Measurements from ENCODE around the gene CMSS1.

Gene CMSS1

GRCh38 chr3:100164743-100165142 lies 347.1 kb downstream of the CMSS1 start:
- H3K27me3 ChIP-seq (ENCODE audit: insufficient read depth, insufficient read length), result no peaks in the 10 kb centered on the region

GRCh38 chr3:100165926-100166550 lies 348.4 kb downstream of the CMSS1 start:
- H3K36me3 ChIP-seq (ENCODE audit: insufficient read depth, insufficient read length, low read length), result no peaks in the 10 kb centered on the region
- no peaks in the 10 kb centered on the region for H3K27me3 ChIP-seq (ENCODE audit: insufficient read depth, insufficient read length)
- TF ChIP-seq SUZ12 (IDR thresholded peaks at IDR 0.05; ENCODE audit: extremely low read depth, insufficient read depth, insufficient read length) (no peak), ZNF274 (IDR thresholded peaks at IDR 0.05; ENCODE audit: low read depth, low read length) (no peak), YY1 (IDR thresholded peaks at IDR 0.05; ENCODE audit: insufficient read depth, insufficient read length) (no peak)
- H3K4me1 ChIP-seq (ENCODE audit: insufficient read depth, insufficient read length), result no peaks in the 10 kb centered on the region
- H3K9me3 ChIP-seq (ENCODE audit: insufficient read depth, low read length), result no peaks in the 10 kb centered on the region
- no peak overlapping the region for H3K9ac ChIP-seq (ENCODE audit: insufficient read length, low read depth)
- DNase-seq (ENCODE audit: low read depth, low spot score), result no peak
- H3K4me3 ChIP-seq (ENCODE audit: insufficient read length, low read depth), result no peak overlapping the region

More at GRCh38 chr3:100164743-100165142, 347.1 kb downstream of the CMSS1 start:
- no peaks in the 10 kb centered on the region for H3K4me1 ChIP-seq (ENCODE audit: insufficient read depth, insufficient read length)
- DNase-seq (ENCODE audit: low read depth, low spot score), result no peak
- TF ChIP-seq YY1 (IDR thresholded peaks at IDR 0.05; ENCODE audit: insufficient read depth, insufficient read length), result no peak
- TF ChIP-seq SUZ12 (IDR thresholded peaks at IDR 0.05; ENCODE audit: extremely low read depth, insufficient read depth, insufficient read length), result no peak
- no peak for TF ChIP-seq ZNF274 (IDR thresholded peaks at IDR 0.05; ENCODE audit: low read depth, low read length)
- no peaks in the 10 kb centered on the region for H3K36me3 ChIP-seq (ENCODE audit: insufficient read depth, insufficient read length, low read length)
- H3K9ac ChIP-seq (ENCODE audit: insufficient read length, low read depth), result no peak overlapping the region
- H3K9me3 ChIP-seq (ENCODE audit: insufficient read depth, low read length), result no peaks in the 10 kb centered on the region
- H3K4me3 ChIP-seq (ENCODE audit: insufficient read length, low read depth), result no peak overlapping the region

- Histone ChIP-seq H3K4me1 (ENCODE audit: insufficient read depth, insufficient read length) (no peaks in the 10 kb centered on the region), H3K36me3 (ENCODE audit: insufficient read depth, insufficient read length, low read length) (peaks cover 3% of the 10 kb centered on the region), H3K4me3 (ENCODE audit: insufficient read length, low read depth) (no peak overlapping the region), H3K27me3 (ENCODE audit: insufficient read depth, insufficient read length) (no peaks in the 10 kb centered on the region), H3K9ac (ENCODE audit: insufficient read length, low read depth) (no peak overlapping the region), H3K9me3 (ENCODE audit: insufficient read depth, low read length) (no peaks in the 10 kb centered on the region)
- DNase-seq (ENCODE audit: low read depth, low spot score), result no peak
- TF ChIP-seq YY1 (IDR thresholded peaks at IDR 0.05; ENCODE audit: insufficient read depth, insufficient read length), result no peak
- TF ChIP-seq ZNF274 (IDR thresholded peaks at IDR 0.05; ENCODE audit: low read depth, low read length), result no peak
- no peak for TF ChIP-seq SUZ12 (IDR thresholded peaks at IDR 0.05; ENCODE audit: extremely low read depth, insufficient read depth, insufficient read length)
These were observed 351.7 kb downstream of the CMSS1 start for GRCh38 chr3:100169201-100169920.

- Histone ChIP-seq H3K36me3 (ENCODE audit: insufficient read depth, insufficient read length, low read length) (peaks cover 3% of the 10 kb centered on the region), H3K9me3 (ENCODE audit: insufficient read depth, low read length) (no peaks in the 10 kb centered on the region), H3K4me3 (ENCODE audit: insufficient read length, low read depth) (no peak overlapping the region), H3K9ac (ENCODE audit: insufficient read length, low read depth) (no peak overlapping the region), H3K27me3 (ENCODE audit: insufficient read depth, insufficient read length) (no peaks in the 10 kb centered on the region), H3K4me1 (ENCODE audit: insufficient read depth, insufficient read length) (no peaks in the 10 kb centered on the region)
- no peak for DNase-seq (ENCODE audit: low read depth, low spot score)
- TF ChIP-seq YY1 (IDR thresholded peaks at IDR 0.05; ENCODE audit: insufficient read depth, insufficient read length), result no peak
- TF ChIP-seq SUZ12 (IDR thresholded peaks at IDR 0.05; ENCODE audit: extremely low read depth, insufficient read depth, insufficient read length), result no peak
- no peak for TF ChIP-seq ZNF274 (IDR thresholded peaks at IDR 0.05; ENCODE audit: low read depth, low read length)
These were observed 352.8 kb downstream of the CMSS1 start for GRCh38 chr3:100170486-100170885.

GRCh38 chr3:100171211-100171914 lies 353.7 kb downstream of the CMSS1 start:
- H3K9me3 ChIP-seq (ENCODE audit: insufficient read depth, low read length), result no peaks in the 10 kb centered on the region
- no peak overlapping the region for H3K9ac ChIP-seq (ENCODE audit: insufficient read length, low read depth)
- no peaks in the 10 kb centered on the region for H3K4me1 ChIP-seq (ENCODE audit: insufficient read depth, insufficient read length)
- no peak overlapping the region for H3K4me3 ChIP-seq (ENCODE audit: insufficient read length, low read depth)
- peaks cover 3% of the 10 kb centered on the region for H3K36me3 ChIP-seq (ENCODE audit: insufficient read depth, insufficient read length, low read length)
- no peak for TF ChIP-seq YY1 (IDR thresholded peaks at IDR 0.05; ENCODE audit: insufficient read depth, insufficient read length)
- no peak for TF ChIP-seq ZNF274 (IDR thresholded peaks at IDR 0.05; ENCODE audit: low read depth, low read length)
- no peak for TF ChIP-seq SUZ12 (IDR thresholded peaks at IDR 0.05; ENCODE audit: extremely low read depth, insufficient read depth, insufficient read length)
- no peak for DNase-seq (ENCODE audit: low read depth, low spot score)
- no peaks in the 10 kb centered on the region for H3K27me3 ChIP-seq (ENCODE audit: insufficient read depth, insufficient read length)

- Histone ChIP-seq H3K4me1 (ENCODE audit: insufficient read depth, insufficient read length) (no peaks in the 10 kb centered on the region), H3K4me3 (ENCODE audit: insufficient read length, low read depth) (no peak overlapping the region), H3K36me3 (ENCODE audit: insufficient read depth, insufficient read length, low read length) (peaks cover 14% of the 10 kb centered on the region), H3K9me3 (ENCODE audit: insufficient read depth, low read length) (peaks cover 10% of the 10 kb centered on the region), H3K9ac (ENCODE audit: insufficient read length, low read depth) (no peak overlapping the region), H3K27me3 (ENCODE audit: insufficient read depth, insufficient read length) (no peaks in the 10 kb centered on the region)
- TF ChIP-seq SUZ12 (IDR thresholded peaks at IDR 0.05; ENCODE audit: extremely low read depth, insufficient read depth, insufficient read length) (no peak), ZNF274 (IDR thresholded peaks at IDR 0.05; ENCODE audit: low read depth, low read length) (no peak), YY1 (IDR thresholded peaks at IDR 0.05; ENCODE audit: insufficient read depth, insufficient read length) (no peak)
- DNase-seq (ENCODE audit: low read depth, low spot score), result no peak
These were observed 356.3 kb downstream of the CMSS1 start for GRCh38 chr3:100173961-100174360.
